Astrocyte (in vitro differentiated cells and primary cell): Measurements from ENCODE around the gene PAFAH1B2. TPM values are rescaled to one million over a fixed set of nuclear protein-coding genes. Genes with fewer than 3 reads are reported as not detected.

Experiments used
- DNase-seq: peaks from one replicate; pipeline ENCODE4 v3.0.0-alpha.2; 2010; ENCODE audit warnings: low read depth
- FAIRE-seq: peaks from 2 replicates; lab custom pipeline; 2011; peaks lifted over from hg19 to GRCh38; lab: Jason Lieb, UNC
- H2AFZ ChIP-seq: 2 replicates; pipeline ENCODE4 v1.6.0; 2012; ENCODE audit warnings: low read depth, low read length, inconsistent platforms
- H3K27ac ChIP-seq: 2 replicates; pipeline ENCODE4 v1.5.1; 2011; ENCODE audit warnings: low read depth, low read length, inconsistent platforms
- H3K27me3 ChIP-seq: 2 replicates; pipeline ENCODE4 v1.6.0; 2011; ENCODE audit warnings: low read length, inconsistent platforms; ENCODE audit not compliant: insufficient read depth
- H3K36me3 ChIP-seq: 2 replicates; pipeline ENCODE4 v1.5.1; 2011; ENCODE audit warnings: low read length, inconsistent platforms; ENCODE audit not compliant: insufficient read depth
- H3K4me1 ChIP-seq: 2 replicates; pipeline ENCODE4 v1.5.1; 2011; ENCODE audit warnings: low read length, inconsistent platforms; ENCODE audit not compliant: insufficient read depth
- H3K4me2 ChIP-seq: 2 replicates; pipeline ENCODE4 v1.6.0; 2012; ENCODE audit warnings: low read length, inconsistent platforms
- H3K4me3 ChIP-seq: 2 replicates; pipeline ENCODE4 v1.5.1; 2011; ENCODE audit warnings: low read depth, mild to moderate bottlenecking, low read length, inconsistent platforms; ENCODE audit not compliant: insufficient read depth
- H3K79me2 ChIP-seq: 2 replicates; pipeline ENCODE4 v1.6.0; 2012; ENCODE audit warnings: mild to moderate bottlenecking, low read length, inconsistent platforms; ENCODE audit not compliant: insufficient read depth
- H3K9ac ChIP-seq: 2 replicates; pipeline ENCODE4 v1.6.0; 2012; ENCODE audit warnings: mild to moderate bottlenecking, low read length, inconsistent platforms
- H3K9me3 ChIP-seq: 2 replicates; pipeline ENCODE4 v1.5.1; 2012; ENCODE audit warnings: low read depth, mild to moderate bottlenecking, low read length, inconsistent platforms; ENCODE audit not compliant: insufficient read depth
- H4K20me1 ChIP-seq: 2 replicates; pipeline ENCODE4 v1.6.0; 2012; ENCODE audit warnings: low read length, inconsistent platforms; ENCODE audit not compliant: insufficient read depth
- H3K27ac Mint-ChIP-seq: one replicate; pipeline ENCODE4 v1.8.0; 2021; ENCODE audit warnings: mild to moderate bottlenecking, mixed read lengths; ENCODE audit not compliant: unreplicated experiment
- H3K27me3 Mint-ChIP-seq: one replicate; pipeline ENCODE4 v1.8.0; 2021; ENCODE audit warnings: low read depth, mixed read lengths; ENCODE audit not compliant: unreplicated experiment
- H3K36me3 Mint-ChIP-seq: one replicate; pipeline ENCODE4 v1.8.0; 2021; ENCODE audit warnings: low read depth, mixed read lengths; ENCODE audit not compliant: unreplicated experiment
- H3K4me1 Mint-ChIP-seq: one replicate; pipeline ENCODE4 v1.8.0; 2021; ENCODE audit warnings: low read depth, mixed read lengths; ENCODE audit not compliant: unreplicated experiment
- H3K4me3 Mint-ChIP-seq: one replicate; pipeline ENCODE4 v1.8.0; 2021; ENCODE audit warnings: mild to moderate bottlenecking, moderate library complexity, mixed read lengths; ENCODE audit not compliant: unreplicated experiment
- H3K9me3 Mint-ChIP-seq: one replicate; pipeline ENCODE4 v1.8.0; 2021; ENCODE audit warnings: mild to moderate bottlenecking, mixed read lengths; ENCODE audit not compliant: unreplicated experiment
- CTCF ChIP-seq: IDR thresholded peaks from 2 replicates; pipeline ENCODE4 v1.5.1; 2011; ENCODE audit warnings: low read depth, mild to moderate bottlenecking, inconsistent platforms, low read length, moderate library complexity; ENCODE audit not compliant: insufficient read depth
- EZH2 ChIP-seq: IDR thresholded peaks from 2 replicates; pipeline ENCODE4 v1.6.1; 2012; ENCODE audit warnings: mild to moderate bottlenecking, low read length, inconsistent platforms; ENCODE audit not compliant: insufficient read depth
- total RNA-seq: library from RNA; stranded (reverse); gene quantifications from 2 replicates; pipeline ENCODE4 v1.2.1, GENCODE V29; 2021

The PAFAH1B2 gene
- total RNA-seq, 1 donor from 2014 or later, result 142 TPM

- H3K9me3 Mint-ChIP-seq, result no peaks in the 10 kb centered on the region
- peaks cover 19% of the 10 kb centered on the region for H3K4me1 Mint-ChIP-seq
- peak overlapping the region; percentile 97 for H3K27ac Mint-ChIP-seq
- peaks cover 65% of the 10 kb centered on the region for H4K20me1 ChIP-seq
- H3K27ac ChIP-seq, result peak overlapping the region; percentile 23
- peak overlapping the region; percentile 0 for H3K4me3 ChIP-seq
- peaks cover 21% of the 10 kb centered on the region for H3K4me1 ChIP-seq
- no peaks in the 10 kb centered on the region for H3K9me3 ChIP-seq
- peak; percentile 10 for DNase-seq
- H3K27me3 Mint-ChIP-seq, result no peaks in the 10 kb centered on the region
- no peak overlapping the region for H2AFZ ChIP-seq
- no peaks in the 10 kb centered on the region for H3K27me3 ChIP-seq
- peak overlapping the region; percentile 100 for H3K4me3 Mint-ChIP-seq
- peak overlapping the region; percentile 95 for H3K9ac ChIP-seq
- no peak for FAIRE-seq
- peaks cover 9% of the 10 kb centered on the region for H3K36me3 Mint-ChIP-seq
- TF ChIP-seq CTCF, result no peak
- no peak for TF ChIP-seq EZH2
- peaks cover 4% of the 10 kb centered on the region for H3K36me3 ChIP-seq
- peaks cover 76% of the 10 kb centered on the region for H3K79me2 ChIP-seq
- peak overlapping the region; percentile 92 for H3K4me2 ChIP-seq
Observed at GRCh38 chr11:117146521-117146920, 2.4 kb downstream of the PAFAH1B2 start.

GRCh38 chr11:117152066-117152465 lies 8.0 kb downstream of the PAFAH1B2 start:
- Mint-ChIP-seq H3K4me3 (no peak overlapping the region), H3K36me3 (peaks cover 8% of the 10 kb centered on the region), H3K27ac (no peak overlapping the region), H3K27me3 (no peaks in the 10 kb centered on the region), H3K9me3 (no peaks in the 10 kb centered on the region), H3K4me1 (peaks cover 8% of the 10 kb centered on the region)
- Histone ChIP-seq H3K9me3 (no peaks in the 10 kb centered on the region), H3K36me3 (peaks cover 21% of the 10 kb centered on the region), H4K20me1 (peaks cover 95% of the 10 kb centered on the region), H3K27me3 (no peaks in the 10 kb centered on the region), H3K4me1 (peaks cover 1% of the 10 kb centered on the region), H3K27ac (no peak overlapping the region), H3K4me3 (no peak overlapping the region), H3K9ac (no peak overlapping the region), H3K4me2 (no peak overlapping the region), H2AFZ (no peak overlapping the region), H3K79me2 (peaks cover 98% of the 10 kb centered on the region)
- DNase-seq (no peak), FAIRE-seq (no peak)
- no peak for TF ChIP-seq CTCF
- no peak for TF ChIP-seq EZH2

- H3K27me3 Mint-ChIP-seq, result no peaks in the 10 kb centered on the region
- no peaks in the 10 kb centered on the region for H3K27me3 ChIP-seq
- no peaks in the 10 kb centered on the region for H3K9me3 Mint-ChIP-seq
- H3K27ac ChIP-seq, result no peak overlapping the region
- H3K4me3 Mint-ChIP-seq, result no peak overlapping the region
- peaks cover 99% of the 10 kb centered on the region for H3K79me2 ChIP-seq
- no peak for FAIRE-seq
- H3K27ac Mint-ChIP-seq, result no peak overlapping the region
- H3K9me3 ChIP-seq, result no peaks in the 10 kb centered on the region
- H3K9ac ChIP-seq, result no peak overlapping the region
- H4K20me1 ChIP-seq, result peaks cover 95% of the 10 kb centered on the region
- H3K4me3 ChIP-seq, result no peak overlapping the region
- peaks cover 3% of the 10 kb centered on the region for H3K36me3 Mint-ChIP-seq
- no peak for DNase-seq
- H3K4me1 ChIP-seq, result no peaks in the 10 kb centered on the region
- TF ChIP-seq EZH2, result no peak
- H3K4me2 ChIP-seq, result no peak overlapping the region
- no peak overlapping the region for H2AFZ ChIP-seq
- H3K4me1 Mint-ChIP-seq, result no peaks in the 10 kb centered on the region
- peaks cover 17% of the 10 kb centered on the region for H3K36me3 ChIP-seq
Observed at GRCh38 chr11:117154468-117154867, 10.4 kb downstream of the PAFAH1B2 start.
